Measurements from ENCODE around the gene NCBP3.

The NCBP3 gene

DNA sequence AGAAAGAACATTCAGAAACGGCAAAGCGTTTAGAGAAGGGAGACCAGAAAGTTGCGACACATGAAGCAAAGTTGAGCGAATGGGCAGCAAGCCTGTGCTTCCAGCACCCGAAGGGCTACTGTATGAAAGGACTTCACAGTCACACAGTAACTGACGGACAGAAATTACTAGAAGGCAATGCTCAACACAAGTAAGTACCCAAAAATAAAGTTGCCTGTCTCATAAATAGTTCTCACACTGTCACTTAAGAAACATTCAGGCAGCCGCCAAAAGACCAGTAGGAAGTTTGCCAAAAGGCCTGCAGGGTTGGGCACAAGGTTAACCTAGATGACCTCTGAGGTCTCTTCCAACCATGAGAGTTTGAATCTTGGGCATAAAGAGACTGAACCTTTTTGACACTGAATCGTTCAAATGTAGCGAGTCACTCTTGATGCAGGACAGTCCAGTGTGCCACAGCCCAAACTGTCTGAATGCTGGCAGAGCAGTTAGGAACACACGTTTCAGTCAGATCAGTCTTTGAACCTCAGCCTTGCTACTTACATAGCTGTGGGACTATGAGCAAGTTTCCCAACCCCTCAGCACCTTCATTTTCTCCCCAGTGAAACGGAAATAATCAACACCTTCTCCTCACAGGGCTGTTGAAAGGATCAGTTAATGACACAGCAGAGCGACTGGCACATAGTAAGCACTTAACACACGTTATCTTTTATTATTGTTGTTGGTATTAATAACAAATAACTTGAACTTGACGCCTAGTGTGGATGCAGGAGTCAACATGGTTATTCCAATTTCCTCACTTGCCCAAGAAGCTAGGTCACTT lies 10.4 kb downstream of the NCBP3 start:
- no peak for DNase-seq (ENCODE audit: low read depth)
- TF ChIP-seq CTCF (IDR thresholded peaks at IDR 0.05; ENCODE audit: low read length, missing control alignments) = no peak

GRCh38 chr17:3834811-3835210 lies 11.2 kb downstream of the NCBP3 start:
- no peak overlapping the region for H3K4me3 ChIP-seq (replicated peaks; ENCODE audit: low read depth, low read length)
- DNase-seq (ENCODE audit: low read depth) = no peak
- no peak for TF ChIP-seq CTCF (IDR thresholded peaks at IDR 0.05; ENCODE audit: low read length, missing control alignments)

More for the DNA sequence above, 10.4 kb downstream of the NCBP3 start:
- H3K4me3 ChIP-seq (replicated peaks; ENCODE audit: low read depth, low read length) = no peak overlapping the region

GRCh38 chr17:3828852-3829232 lies 17.2 kb downstream of the NCBP3 start:
- no peak for DNase-seq (ENCODE audit: low read depth)
- H3K4me3 ChIP-seq (replicated peaks; ENCODE audit: low read depth, low read length) = no peak overlapping the region
- TF ChIP-seq CTCF (IDR thresholded peaks at IDR 0.05; ENCODE audit: low read length, missing control alignments) = no peak

DNA sequence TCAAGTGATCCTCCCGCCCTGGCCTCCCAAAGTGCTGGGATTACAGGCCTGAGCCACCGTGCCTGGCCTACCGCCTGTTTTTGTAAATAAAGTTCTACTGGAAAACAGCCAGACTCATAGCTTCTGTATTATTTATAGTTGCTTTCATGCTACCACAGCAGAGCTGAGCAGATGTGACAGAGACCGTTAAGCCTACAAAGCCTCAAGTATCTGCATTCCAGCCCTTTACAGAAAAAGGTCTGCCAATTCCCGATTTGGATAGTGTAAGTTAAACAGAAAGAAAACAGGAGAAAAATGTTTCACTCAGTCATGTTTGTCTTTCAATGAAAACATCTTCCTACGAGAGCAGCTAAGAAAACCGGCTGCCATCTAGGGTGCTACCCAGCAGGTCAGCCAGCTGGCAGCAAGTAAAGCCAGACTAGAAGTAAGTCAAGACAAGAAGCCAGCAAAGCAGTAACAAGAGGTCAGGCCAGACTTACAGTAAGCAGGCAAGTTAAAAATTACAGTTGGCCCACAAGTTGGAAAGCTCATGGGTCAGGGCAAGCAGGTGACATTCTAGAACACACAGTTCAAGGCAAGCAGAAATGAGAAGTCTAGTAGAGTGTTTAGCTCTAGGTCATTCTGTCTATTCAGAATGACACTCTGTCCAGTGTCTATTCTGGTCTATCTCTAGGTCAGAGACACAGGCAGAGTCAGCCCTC lies 17.7 kb downstream of the NCBP3 start:
- TF ChIP-seq CTCF (IDR thresholded peaks at IDR 0.05; ENCODE audit: low read length, missing control alignments) = no peak
- H3K4me3 ChIP-seq (replicated peaks; ENCODE audit: low read depth, low read length) = no peak overlapping the region
- DNase-seq (ENCODE audit: low read depth) = no peak

DNA sequence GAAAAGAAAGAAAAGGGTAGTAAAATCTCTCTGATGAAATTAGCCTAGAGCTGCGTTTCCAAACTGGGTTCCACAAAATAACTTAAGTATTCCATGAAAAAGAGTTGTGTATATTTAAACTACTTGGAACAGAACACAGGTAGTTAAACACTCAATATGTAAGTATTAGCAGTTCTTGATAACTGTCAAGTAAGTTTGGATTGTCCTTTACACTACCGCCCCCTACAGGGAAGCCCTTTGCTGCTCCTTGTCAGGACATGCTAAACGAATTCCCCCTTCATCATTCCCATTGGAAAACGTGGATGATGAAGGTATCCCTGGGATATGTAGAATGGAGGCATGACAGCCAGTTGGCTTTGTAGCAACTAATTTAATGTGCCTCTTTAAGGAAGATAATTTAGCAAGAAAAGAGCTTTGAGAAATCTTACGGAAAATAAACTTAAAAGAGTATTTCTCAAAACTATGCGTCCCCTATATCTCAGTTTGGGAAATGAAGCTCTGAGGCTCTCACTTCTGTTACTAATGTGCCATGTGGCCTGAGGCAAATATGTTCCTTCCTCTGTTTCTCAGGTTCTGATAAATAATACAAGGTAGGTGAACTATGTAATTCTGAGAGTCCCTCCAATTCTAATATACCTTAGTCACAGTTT lies 18.8 kb downstream of the NCBP3 start:
- DNase-seq (ENCODE audit: low read depth) = peak; percentile 84
- H3K4me3 ChIP-seq (replicated peaks; ENCODE audit: low read depth, low read length) = no peak overlapping the region
- peak; percentile 88 for TF ChIP-seq CTCF (IDR thresholded peaks at IDR 0.05; ENCODE audit: low read length, missing control alignments)

GRCh38 chr17:3826191-3826590 lies 19.9 kb downstream of the NCBP3 start:
- H3K4me3 ChIP-seq (replicated peaks; ENCODE audit: low read depth, low read length) = no peak overlapping the region
- no peak for TF ChIP-seq CTCF (IDR thresholded peaks at IDR 0.05; ENCODE audit: low read length, missing control alignments)
- DNase-seq (ENCODE audit: low read depth) = no peak
